Subcutaneous abdominal adipose tissue (tissue), 5 donors: Measurements from ENCODE around the gene TLL2.

Experiments
- H3K27ac ChIP-seq: one replicate; pipeline ENCODE4 v1.7.0; 2013; ENCODE audit warnings: low read depth, mild to moderate bottlenecking, inconsistent platforms, low read length, moderate library complexity
- H3K27me3 ChIP-seq, 5 donors: one replicate each; pipeline ENCODE4 v1.7.0; 2013; ENCODE audit warnings: low read length in 5 of 5, inconsistent platforms in 1 of 5; ENCODE audit not compliant: control insufficient read depth in 5 of 5, insufficient read depth in 4 of 5
- H3K36me3 ChIP-seq, 5 donors: one replicate each; pipeline ENCODE4 v1.7.0; 2013; ENCODE audit warnings: low read length in 5 of 5; ENCODE audit not compliant: control insufficient read depth in 5 of 5, insufficient read depth in 5 of 5
- H3K4me1 ChIP-seq, 5 donors: one replicate each; pipeline ENCODE4 v1.7.0; 2013; ENCODE audit warnings: low read length in 5 of 5, mild to moderate bottlenecking in 3 of 5, moderate library complexity in 1 of 5; ENCODE audit not compliant: control insufficient read depth in 5 of 5, insufficient read depth in 5 of 5
- H3K4me3 ChIP-seq, 5 donors: one replicate each; pipeline ENCODE4 v1.7.0; 2013; ENCODE audit warnings: low read length in 5 of 5, low read depth in 1 of 5
- H3K9ac ChIP-seq, 5 donors: one replicate each; pipeline ENCODE4 v1.7.0; 2013; ENCODE audit warnings: low read length in 5 of 5, mild to moderate bottlenecking in 4 of 5, moderate library complexity in 3 of 5
- H3K9me3 ChIP-seq, 5 donors: one replicate each; pipeline ENCODE4 v1.7.0; 2013; ENCODE audit warnings: low read length in 5 of 5; ENCODE audit not compliant: control insufficient read depth in 5 of 5
- donor health status: healthy.
- donor health status: healthy.
- donor health status: healthy.
- donor health status: healthy.
- donor health status: healthy.

Gene TLL2

DNA sequence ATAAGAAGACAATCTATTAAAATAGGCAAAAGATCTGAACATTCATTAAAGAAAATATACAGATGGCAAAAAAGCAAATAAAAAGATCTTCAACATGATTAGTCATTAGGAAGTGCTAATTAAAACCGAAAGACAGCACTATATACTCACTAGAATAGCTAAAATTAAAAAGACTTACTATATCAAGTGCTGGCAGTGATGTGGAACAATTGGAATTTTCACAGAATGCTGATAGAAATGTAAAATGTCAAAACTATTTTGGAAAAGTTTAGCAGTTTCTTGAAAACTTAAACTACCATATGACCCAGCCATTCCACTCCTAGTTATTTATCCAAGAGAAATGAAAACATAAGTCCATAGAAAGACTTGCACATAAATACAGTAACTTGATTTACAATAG, 25.0 kb upstream of the TLL2 start:
- H3K27me3 ChIP-seq, result no peaks in the 10 kb centered on the region
- no peak overlapping the region for H3K27ac ChIP-seq
- H3K36me3 ChIP-seq, result peaks cover 11 to 31% (median 22%) of the 10 kb centered on the region in 5 donors
- no peak overlapping the region for H3K4me3 ChIP-seq
- peaks cover 0 to 4% (median 0%) of the 10 kb centered on the region in 5 donors for H3K4me1 ChIP-seq
- H3K9ac ChIP-seq, result no peak overlapping the region
- no peaks in the 10 kb centered on the region for H3K9me3 ChIP-seq

DNA sequence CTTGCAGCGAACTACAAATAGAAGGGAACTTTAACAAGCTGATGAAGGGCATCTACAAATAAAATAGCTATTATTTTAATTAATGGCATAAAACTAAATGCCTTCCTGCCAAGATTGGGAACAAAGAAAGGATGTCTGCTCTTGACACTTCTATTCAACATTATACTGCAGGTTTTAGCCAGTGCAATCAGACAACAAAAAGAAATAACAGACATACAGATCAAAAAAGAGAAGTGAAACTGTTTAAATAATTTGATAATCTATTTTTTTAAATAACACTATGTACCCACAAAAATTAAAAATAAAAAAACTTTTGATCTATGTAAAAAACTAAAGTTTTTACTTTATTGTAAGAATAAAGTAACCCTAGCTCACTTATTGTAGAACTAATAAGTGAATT, 22.4 kb upstream of the TLL2 start:
- Histone ChIP-seq H3K9me3 (no peaks in the 10 kb centered on the region), H3K4me1 (peaks cover 0 to 4% (median 0%) of the 10 kb centered on the region in 5 donors), H3K4me3 (no peak overlapping the region), H3K27ac (no peak overlapping the region), H3K36me3 (peaks cover 7 to 29% (median 28%) of the 10 kb centered on the region in 5 donors), H3K9ac (no peak overlapping the region), H3K27me3 (no peaks in the 10 kb centered on the region)

DNA sequence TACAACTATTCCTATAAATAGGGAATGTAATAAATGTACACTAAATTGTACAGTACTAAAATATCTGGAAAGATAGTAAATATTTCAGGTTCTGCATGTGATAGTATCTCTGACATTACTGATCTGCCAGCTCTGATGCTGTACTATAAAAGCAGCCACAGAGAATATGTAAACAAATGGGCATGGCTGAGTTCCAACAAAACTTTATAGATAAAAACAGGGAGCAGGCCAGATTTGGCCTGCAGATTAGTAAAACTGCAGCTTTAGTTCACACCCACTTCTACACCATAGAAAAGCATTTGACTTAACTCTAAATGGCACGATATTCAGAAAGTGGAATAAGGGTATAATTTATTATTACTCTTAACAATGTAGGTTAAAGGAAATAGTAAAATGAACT, 18.8 kb upstream of the TLL2 start:
- H3K9ac ChIP-seq, result no peak overlapping the region
- H3K36me3 ChIP-seq, result peaks cover 25 to 48% (median 35%) of the 10 kb centered on the region in 5 donors
- H3K27me3 ChIP-seq, result no peaks in the 10 kb centered on the region
- H3K4me1 ChIP-seq, result peaks cover 0 to 4% (median 0%) of the 10 kb centered on the region in 5 donors
- H3K4me3 ChIP-seq, result no peak overlapping the region
- H3K27ac ChIP-seq, result no peak overlapping the region
- no peaks in the 10 kb centered on the region for H3K9me3 ChIP-seq

DNA sequence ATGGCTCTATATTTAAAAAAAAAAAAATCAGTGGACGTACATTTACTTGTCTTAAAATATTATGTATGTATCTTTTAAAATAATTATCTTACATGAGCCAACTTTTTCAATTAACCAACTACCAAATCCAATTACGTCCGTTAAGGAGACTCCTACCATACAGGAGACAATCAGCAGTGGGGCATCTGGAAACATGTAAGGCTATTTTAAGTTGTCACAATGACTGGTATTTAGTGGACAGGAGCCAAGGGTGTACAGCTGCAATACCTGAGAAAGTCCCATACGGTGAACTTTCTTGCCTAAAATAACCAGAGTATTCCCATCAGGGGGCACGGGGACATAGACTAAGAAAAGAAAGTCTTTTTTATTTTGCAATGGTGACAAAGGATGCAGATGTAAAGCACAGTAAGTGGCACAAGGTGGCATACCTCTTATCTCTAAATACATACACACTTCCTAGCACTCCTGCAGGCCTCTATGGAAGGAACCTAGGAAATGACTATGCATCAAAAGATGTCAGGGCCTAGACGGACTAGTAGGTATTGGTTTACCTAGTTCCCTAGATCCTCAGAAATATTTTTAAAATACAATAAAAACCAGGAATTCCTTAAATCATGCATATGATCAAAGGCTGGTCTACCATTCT, 16.0 kb upstream of the TLL2 start:
- Histone ChIP-seq H3K27ac (no peak overlapping the region), H3K9me3 (no peaks in the 10 kb centered on the region), H3K9ac (no peak overlapping the region), H3K4me3 (no peak overlapping the region), H3K27me3 (no peaks in the 10 kb centered on the region), H3K36me3 (peaks cover 41 to 70% (median 57%) of the 10 kb centered on the region in 5 donors), H3K4me1 (no peaks in the 10 kb centered on the region)

DNA sequence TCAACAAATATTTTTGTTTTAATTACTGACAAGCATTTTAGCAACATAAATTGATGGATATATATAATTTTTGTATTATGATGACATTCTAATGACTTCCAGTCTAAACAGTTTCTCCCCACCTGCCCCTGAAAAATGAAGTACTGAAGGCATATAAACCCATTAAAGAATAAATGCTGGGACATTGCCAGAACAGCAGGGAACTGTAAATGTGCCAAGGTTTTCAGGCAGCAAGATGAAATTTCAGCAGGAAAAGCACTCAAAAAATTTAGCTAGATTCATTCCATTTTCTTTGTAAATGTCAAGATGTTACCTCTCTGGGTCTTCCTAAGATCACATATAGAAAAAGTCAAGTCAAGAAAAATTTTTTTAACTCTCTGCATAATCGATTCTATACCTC, 11.0 kb upstream of the TLL2 start:
- Histone ChIP-seq H3K9me3 (no peaks in the 10 kb centered on the region), H3K36me3 (peaks cover 42 to 73% (median 51%) of the 10 kb centered on the region in 5 donors), H3K4me3 (no peak overlapping the region), H3K27ac (no peak overlapping the region), H3K27me3 (no peaks in the 10 kb centered on the region), H3K9ac (no peak overlapping the region), H3K4me1 (no peaks in the 10 kb centered on the region)

DNA sequence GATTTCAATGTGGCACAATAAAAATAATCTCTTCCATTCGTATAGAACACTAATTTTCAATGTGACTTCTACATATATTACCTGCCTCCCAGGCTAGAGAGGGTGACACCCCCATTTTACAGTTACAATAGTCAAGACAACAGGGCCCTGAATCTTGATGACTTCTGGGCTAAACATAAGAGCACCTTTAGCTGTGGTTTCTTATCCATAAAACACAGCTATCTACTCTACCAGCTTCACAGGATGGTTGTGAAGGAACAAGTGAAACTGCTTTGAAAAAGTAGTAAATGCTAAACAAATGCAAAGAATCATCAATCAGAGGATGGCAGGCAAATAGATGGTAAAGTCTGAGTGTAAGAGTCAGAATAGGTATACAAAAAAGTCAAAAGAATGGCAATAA, 3.6 kb upstream of the TLL2 start:
- H3K4me1 ChIP-seq, result peaks cover 1 to 22% (median 20%) of the 10 kb centered on the region in 5 donors
- no peak overlapping the region for H3K9ac ChIP-seq
- H3K9me3 ChIP-seq, result no peaks in the 10 kb centered on the region
- no peak overlapping the region for H3K27ac ChIP-seq
- no peak overlapping the region for H3K4me3 ChIP-seq
- H3K27me3 ChIP-seq, result peaks cover 0 to 5% (median 4%) of the 10 kb centered on the region in 5 donors
- H3K36me3 ChIP-seq, result peaks cover 10 to 35% (median 15%) of the 10 kb centered on the region in 5 donors

DNA sequence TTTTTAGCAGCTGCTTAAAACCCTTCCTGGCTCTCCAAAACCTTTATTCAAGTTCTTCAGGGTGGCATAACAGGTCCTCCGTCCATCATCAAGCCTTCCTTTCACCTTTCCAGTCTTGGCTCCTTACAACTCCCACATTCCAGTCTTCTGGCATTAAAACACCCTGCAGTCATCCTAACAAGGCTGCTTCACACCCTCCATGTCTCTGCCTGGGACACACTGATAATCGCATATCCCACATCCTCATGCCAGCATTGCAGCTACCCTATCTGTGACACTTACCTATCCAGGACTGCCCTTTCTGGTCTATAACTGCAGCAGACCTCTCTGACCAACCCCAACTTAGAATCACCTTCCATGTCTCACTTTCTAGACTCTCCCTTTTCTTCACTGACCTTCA, 2.6 kb upstream of the TLL2 start:
- Histone ChIP-seq H3K27ac (no peak overlapping the region), H3K9me3 (no peaks in the 10 kb centered on the region), H3K27me3 (peaks cover 6 to 12% (median 8%) of the 10 kb centered on the region in 5 donors), H3K4me3 (no peak overlapping the region), H3K9ac (no peak overlapping the region), H3K36me3 (peaks cover 6 to 27% (median 6%) of the 10 kb centered on the region in 5 donors), H3K4me1 (peaks cover 1 to 22% (median 21%) of the 10 kb centered on the region in 5 donors)

DNA sequence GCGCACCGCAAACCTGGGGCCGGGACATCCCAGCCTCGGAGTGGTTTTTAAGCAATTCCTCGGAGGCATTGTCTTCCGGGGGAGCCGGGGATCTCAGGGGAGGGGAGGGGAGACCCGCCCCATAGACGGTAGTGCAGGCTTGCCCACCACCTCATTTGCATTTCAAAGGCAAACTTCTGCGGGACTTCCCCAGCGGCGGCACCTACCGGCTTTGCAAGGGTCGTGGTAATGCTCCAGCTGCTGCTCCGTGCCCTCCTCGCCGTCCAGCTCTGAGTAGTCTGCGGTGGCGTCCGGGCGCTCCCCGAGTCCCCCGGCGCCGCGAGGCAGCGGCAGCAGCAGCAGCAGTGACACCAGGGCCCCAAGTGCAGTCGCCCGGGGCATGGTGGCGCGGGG, 425 bp downstream of the TLL2 start:
- H3K9ac ChIP-seq, result peak overlapping the region in 1 of 5 donors; percentile 54
- peaks cover 0 to 8% (median 0%) of the 10 kb centered on the region in 5 donors for H3K36me3 ChIP-seq

DNA sequence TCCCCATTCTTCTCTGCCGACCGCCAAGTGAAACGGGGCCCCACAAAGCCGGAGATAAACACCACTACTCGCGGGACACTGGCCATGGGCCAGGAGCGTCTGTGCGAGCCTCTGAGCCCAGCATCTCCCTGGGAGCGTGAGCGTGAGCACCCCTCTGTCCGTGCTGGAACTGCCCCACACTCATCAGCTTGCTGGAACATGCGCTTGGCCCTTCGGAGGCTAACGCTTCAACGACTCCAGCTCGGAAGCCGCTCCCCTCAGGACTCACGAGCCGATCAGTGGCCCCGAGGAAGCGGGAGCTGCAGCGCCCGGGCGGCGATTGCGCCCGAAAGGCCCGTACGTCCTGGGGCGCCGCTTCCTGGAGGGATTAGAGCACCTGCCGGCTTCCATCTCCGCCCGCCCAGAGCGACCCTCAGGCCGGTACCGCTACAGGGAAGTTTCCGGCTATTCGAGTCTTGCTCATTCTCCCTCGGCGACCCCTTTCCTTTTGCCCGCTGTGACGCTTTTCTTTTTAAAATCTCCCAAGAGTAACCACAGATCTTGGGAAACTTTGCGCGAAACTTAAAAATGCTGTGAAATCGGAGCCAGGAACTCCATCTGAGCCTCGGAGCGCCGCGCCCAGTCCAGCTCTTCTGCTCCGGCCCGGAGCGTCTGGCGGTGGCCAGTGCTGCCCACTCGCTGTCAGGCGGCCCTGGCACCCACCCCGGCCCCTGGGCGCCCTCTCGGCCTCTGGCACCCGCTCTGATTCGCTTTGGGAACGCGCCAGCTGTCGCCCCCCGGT, 1.0 kb downstream of the TLL2 start:
- Histone ChIP-seq H3K9me3 (no peaks in the 10 kb centered on the region), H3K4me3 (peak overlapping the region in 4 of 5 donors; percentile 57 to 70 (median 64)), H3K27me3 (peaks cover 8 to 12% (median 11%) of the 10 kb centered on the region in 5 donors), H3K9ac (peak overlapping the region in 1 of 5 donors; percentile 54), H3K36me3 (peaks cover 0 to 5% (median 0%) of the 10 kb centered on the region in 5 donors), H3K4me1 (peaks cover 1 to 22% (median 21%) of the 10 kb centered on the region in 5 donors), H3K27ac (no peak overlapping the region)

More for the DNA sequence above, 425 bp downstream of the TLL2 start:
- no peaks in the 10 kb centered on the region for H3K9me3 ChIP-seq
- peak overlapping the region in 4 of 5 donors; percentile 57 to 70 (median 64) for H3K4me3 ChIP-seq
- peaks cover 1 to 22% (median 21%) of the 10 kb centered on the region in 5 donors for H3K4me1 ChIP-seq
- no peak overlapping the region for H3K27ac ChIP-seq
- H3K27me3 ChIP-seq, result peaks cover 8 to 12% (median 11%) of the 10 kb centered on the region in 5 donors
